AG04450 (cell line): ENCODE data around the gene DGKG. TPM values are rescaled to one million over a fixed set of nuclear protein-coding genes. Genes with fewer than 3 reads are reported as not detected.
A peak's percentile ranks its signal among the peaks of the same experiment; 100 is the strongest.

Source experiments
- CTCF ChIA-PET: fragments of 300-600, 350-600 bp; formaldehyde crosslinking; extraction: SDS; loops from one replicate; lab custom pipeline; 2022; ENCODE audit warnings: antibody characterized with exemption, inconsistent platforms; lab: Charles Lee
- POLR2A ChIA-PET: fragments of 350-600 bp; formaldehyde crosslinking; extraction: SDS; loops from one replicate; lab custom pipeline; 2021; ENCODE audit warnings: antibody characterized with exemption, inconsistent platforms; lab: Yijun Ruan, JAX
- DNase-seq: peaks from one replicate; pipeline ENCODE4 v3.0.0-alpha.2; 2011; ENCODE audit warnings: low read depth, low spot score
- H3K27ac ChIP-seq: one replicate; pipeline ENCODE4 v1.5.1; 2012; ENCODE audit warnings: low read depth, low read length, control low read depth
- H3K27me3 ChIP-seq: one replicate; pipeline ENCODE4 v1.6.0; 2012; ENCODE audit warnings: low read length; ENCODE audit not compliant: control insufficient read depth, insufficient read depth
- H3K4me3 ChIP-seq: 2 replicates; pipeline ENCODE4 v1.5.1; 2011; ENCODE audit warnings: mild to moderate bottlenecking, low read depth, low read length, control low read depth
- H3K9me3 ChIP-seq: 2 replicates; pipeline ENCODE4 v1.5.1; 2012; ENCODE audit warnings: low read length; ENCODE audit not compliant: control insufficient read depth, insufficient read depth
- CTCF ChIP-seq: IDR thresholded peaks from 2 replicates; pipeline ENCODE4 v1.5.1; 2011; ENCODE audit warnings: low read depth, low read length, control low read depth, inconsistent platforms
- polyA plus RNA-seq: library from polyadenylated mRNA; depleted of rRNA; stranded (reverse); fragments of >200 nt; gene quantifications from 2 replicates; pipeline ENCODE4 v1.2.3, GENCODE V29; 2011

The DGKG gene
- polyA plus RNA-seq, 1 experiment = 5.1 TPM

GRCh38 chr3:186198442-186198841, 163.6 kb downstream of the DGKG start:
- POLR2A ChIA-PET = no interaction called here
- CTCF ChIA-PET = no interaction called here
- Histone ChIP-seq H3K27me3 (peaks cover 29% of the 10 kb centered on the region), H3K4me3 (no peak overlapping the region), H3K27ac (no peak overlapping the region), H3K9me3 (no peaks in the 10 kb centered on the region; the same call in 1 of the 2 replicates)
- TF ChIP-seq CTCF = no peak
- DNase-seq = no peak

GRCh38 chr3:186194451-186194811, 167.6 kb downstream of the DGKG start:
- DNase-seq = no peak
- ChIA-PET CTCF (interaction anchor here (1.0 kb wide), 1 partner anchor 65 kb away, joined by 3 read pairs; no protein-coding TSS in a partner anchor), POLR2A (no interaction called here)
- H3K4me3 ChIP-seq = no peak overlapping the region
- no peak overlapping the region for H3K27ac ChIP-seq
- peaks cover 46% of the 10 kb centered on the region for H3K27me3 ChIP-seq
- no peaks in the 10 kb centered on the region; the same call in 1 of the 2 replicates for H3K9me3 ChIP-seq
- TF ChIP-seq CTCF = no peak

GRCh38 chr3:186193534-186194450, 168.2 kb downstream of the DGKG start:
- ChIA-PET POLR2A (no interaction called here), CTCF (interaction anchor here (1.0 kb wide), 1 partner anchor 65 kb away, joined by 3 read pairs; no protein-coding TSS in a partner anchor)
- Histone ChIP-seq H3K27ac (no peak overlapping the region), H3K9me3 (no peaks in the 10 kb centered on the region; the same call in 1 of the 2 replicates), H3K27me3 (peaks cover 46% of the 10 kb centered on the region), H3K4me3 (0 out of 2 replicates have a peak overlapping the region, but pooled peaks have one; percentile 10)
- DNase-seq = no peak
- TF ChIP-seq CTCF = no peak

- no peak for DNase-seq
- no peak overlapping the region for H3K27ac ChIP-seq
- POLR2A ChIA-PET = no interaction called here
- no peaks in the 10 kb centered on the region; the same call in 1 of the 2 replicates for H3K9me3 ChIP-seq
- no peak overlapping the region for H3K4me3 ChIP-seq
- H3K27me3 ChIP-seq = peaks cover 40% of the 10 kb centered on the region
- CTCF ChIA-PET = no interaction called here
- TF ChIP-seq CTCF = no peak
Measured at GRCh38 chr3:186192823-186193222, 169.2 kb downstream of the DGKG start.

- CTCF ChIA-PET = no interaction called here
- TF ChIP-seq CTCF = no peak
Measured at GRCh38 chr3:186189492-186189891, 172.5 kb downstream of the DGKG start.

More at GRCh38 chr3:186189492-186189891, 172.5 kb downstream of the DGKG start:
- no peaks in the 10 kb centered on the region; the same call in 1 of the 2 replicates for H3K9me3 ChIP-seq
- POLR2A ChIA-PET = no interaction called here
- peaks cover 28% of the 10 kb centered on the region for H3K27me3 ChIP-seq
- no peak overlapping the region for H3K27ac ChIP-seq
- H3K4me3 ChIP-seq = no peak overlapping the region
- no peak for DNase-seq
